A549 (cell line): Measurements from ENCODE around the gene SCAMP3. TPM values are rescaled to one million over a fixed set of nuclear protein-coding genes. Genes with fewer than 3 reads are reported as not detected.

Experiments
- ATAC-seq, 2 experiments: fragments of 200-7000 bp in 1 of 2; fragments of >200 bp in 1 of 2; cut with Nextera tagmentation in 1 of 2; cut with Tn5 transposase in 1 of 2; 3 replicates each; pipeline versions ENCODE4 v1.8.0 to v1.9.1; 2018 to 2020; ENCODE audit warnings: mild to moderate bottlenecking in 1 of 2, moderate library complexity in 1 of 2
- CTCF ChIA-PET: fragments of 300-600 bp; sonication (Branson Sonifier 250); formaldehyde crosslinking; extraction: SDS; loops from one replicate; lab custom pipeline; 2021; ENCODE audit warnings: antibody characterized with exemption, inconsistent platforms; lab: Yijun Ruan, JAX
- POLR2A ChIA-PET: fragments of 350-600 bp; formaldehyde crosslinking; extraction: SDS; loops from one replicate; lab custom pipeline; 2021; ENCODE audit warnings: antibody characterized with exemption, inconsistent platforms; lab: Yijun Ruan, JAX
- DNase-seq, 2 experiments: peaks; one replicate each; pipeline versions ENCODE4 v3.0.0 to v3.0.0-alpha.2; 2011 to 2016; ENCODE audit warnings: low read depth in 1 of 2, low spot score in 1 of 2
- FAIRE-seq: peaks from 2 replicates; lab custom pipeline; 2011; peaks lifted over from hg19 to GRCh38; lab: Jason Lieb, UNC
- H3K27ac ChIP-seq, 2 experiments: fragments of >200 bp; sonication (Bioruptor Twin); formaldehyde crosslinking; 3 replicates each; pipeline ENCODE4 v1.5.1; 2016 to 2017
- H3K4me1 ChIP-seq: fragments of >200 bp; sonication (Bioruptor Twin); formaldehyde crosslinking; 3 replicates; pipeline ENCODE4 v1.6.1; 2016
- H3K4me2 ChIP-seq: fragments of >200 bp; sonication (Bioruptor Twin); formaldehyde crosslinking; 3 replicates; pipeline ENCODE4 v1.6.1; 2016
- H3K4me3 ChIP-seq: fragments of >200 bp; sonication (Bioruptor Twin); formaldehyde crosslinking; 3 replicates; pipeline ENCODE4 v1.5.1; 2016
- H3K9me3 ChIP-seq: fragments of >200 bp; sonication (Bioruptor Twin); formaldehyde crosslinking; 3 replicates; pipeline ENCODE4 v1.6.1; 2016
- ATOH8 ChIP-seq: fragments of 250-450 bp; sonication (Bioruptor Pico); IDR thresholded peaks from 2 replicates; pipeline ENCODE4 v1.5.0; 2020; ENCODE audit warnings: low read depth, mild to moderate bottlenecking, moderate library complexity
- BCL3 ChIP-seq: fragments of >200 bp; sonication (Bioruptor Twin); formaldehyde crosslinking; IDR thresholded peaks from 3 replicates; pipeline ENCODE4 v1.6.1; 2016
- BHLHE40 ChIP-seq: IDR thresholded peaks from 2 replicates; pipeline ENCODE4 v1.6.1; 2012; ENCODE audit warnings: low read depth, low read length, inconsistent platforms
- CBX8 ChIP-seq: fragments of 200-600 bp; sonication (generic); IDR thresholded peaks from 2 replicates; pipeline ENCODE4 v1.6.1; 2016
- CEBPB ChIP-seq, 2 experiments: fragments of >200 bp in 1 of 2; sonication (Bioruptor Twin) in 1 of 2; formaldehyde crosslinking in 1 of 2; IDR thresholded peaks; 2 replicates each; pipeline ENCODE4 v1.6.1; 2012 to 2016
- CHD2 ChIP-seq: fragments of 150-350 bp; IDR thresholded peaks from 2 replicates; pipeline ENCODE4 v1.6.1; 2014; ENCODE audit warnings: low read length; ENCODE audit not compliant: partially characterized antibody
- EP300 ChIP-seq, 2 experiments: fragments of >200 bp; sonication (Bioruptor Twin); formaldehyde crosslinking; IDR thresholded peaks; 2 replicates in 1 of 2; 3 replicates in 1 of 2; pipeline ENCODE4 v1.6.1; 2016 to 2017
- HEYL ChIP-seq: fragments of 250-450 bp; sonication (Bioruptor Pico); IDR thresholded peaks from 2 replicates; pipeline ENCODE4 v1.8.0; 2021; ENCODE audit warnings: mild to moderate bottlenecking, moderate library complexity
- HMGXB4 ChIP-seq: fragments of 250-450 bp; sonication (Bioruptor Pico); IDR thresholded peaks from 2 replicates; pipeline ENCODE4 v1.5.0; 2021; ENCODE audit warnings: mild to moderate bottlenecking, moderate library complexity, borderline replicate concordance
- HOXB13 ChIP-seq: fragments of 250-450 bp; sonication (Bioruptor Pico); IDR thresholded peaks from 2 replicates; pipeline ENCODE4 v1.5.0; 2020; ENCODE audit warnings: low read depth, mild to moderate bottlenecking, moderate library complexity
- MAZ ChIP-seq: fragments of 150-350 bp; IDR thresholded peaks from 2 replicates; pipeline ENCODE4 v1.6.1; 2014; ENCODE audit warnings: antibody characterized with exemption, low read depth, low read length, borderline replicate concordance
- MYC ChIP-seq: IDR thresholded peaks from 2 replicates; pipeline ENCODE4 v1.6.1; 2012; ENCODE audit warnings: mild to moderate bottlenecking, inconsistent platforms, low read length, improper control_type of control experiment, borderline replicate concordance
- NFE2L2 ChIP-seq: fragments of 150-350 bp; conservative IDR thresholded peaks from 2 replicates; pipeline ENCODE4 v1.6.1; 2014; ENCODE audit warnings: low read length
- PHF8 ChIP-seq: fragments of 200-600 bp; sonication (generic); IDR thresholded peaks from 2 replicates; pipeline ENCODE4 v1.6.1; 2016; ENCODE audit warnings: low read depth, mild to moderate bottlenecking, antibody characterized with exemption, moderate library complexity, borderline replicate concordance
- POLR2A ChIP-seq: IDR thresholded peaks from 2 replicates; pipeline ENCODE4 v1.6.1; 2012; ENCODE audit warnings: mild to moderate bottlenecking, low read length
- RAD21 ChIP-seq, 2 experiments: fragments of >200 bp in 1 of 2; sonication (Bioruptor Twin) in 1 of 2; formaldehyde crosslinking in 1 of 2; IDR thresholded peaks in 1 of 2; conservative IDR thresholded peaks in 1 of 2; 2 replicates in 1 of 2; 3 replicates in 1 of 2; pipeline ENCODE4 v1.6.1; 2012 to 2018; ENCODE audit warnings: inconsistent platforms in 1 of 2
- RARB ChIP-seq: fragments of 250-450 bp; sonication (Bioruptor Pico); IDR thresholded peaks from 2 replicates; pipeline ENCODE4 v1.8.0; 2021; ENCODE audit warnings: mild to moderate bottlenecking, moderate library complexity
- SMC3 ChIP-seq: fragments of >200 bp; sonication (Bioruptor Twin); formaldehyde crosslinking; IDR thresholded peaks from 3 replicates; pipeline ENCODE4 v1.6.1; 2018; ENCODE audit warnings: inconsistent platforms
- TFCP2L1 ChIP-seq: fragments of 250-450 bp; sonication (Bioruptor Pico); IDR thresholded peaks from 2 replicates; pipeline ENCODE4 v1.5.0; 2021; ENCODE audit warnings: mild to moderate bottlenecking
- USF2 ChIP-seq: fragments of 450-650 bp; IDR thresholded peaks from 2 replicates; pipeline ENCODE4 v1.6.1; 2014; ENCODE audit warnings: antibody characterized with exemption
- ZNF302 ChIP-seq: fragments of 250-450 bp; sonication (Bioruptor Pico); IDR thresholded peaks from 2 replicates; pipeline ENCODE4 v1.9.0; 2021; ENCODE audit warnings: inconsistent platforms, mild to moderate bottlenecking, moderate library complexity
- WGBS: methylation state at CpG from one replicate; pipeline ENCODE4 v1.1.6; 2017; ENCODE audit errors: missing lambda C conversion rate; 5-methylcytosine and 5-hydroxymethylcytosine counted together
- polyA plus RNA-seq, 4 experiments: library from polyadenylated mRNA; depleted of rRNA in 3 of 4; stranded (reverse); fragments of >200 nt; fragmentation: RNase III in 1 of 4; extraction: RNeasy Plus Mini Kit Qiagen cat#74134 plus additional on column Dnase treatment in 1 of 4; gene quantifications; 2 replicates in 3 of 4; 3 replicates in 1 of 4; pipeline ENCODE4 v1.2.3, GENCODE V29; 2011 to 2017

Gene SCAMP3
- polyA plus RNA-seq, 2 of the 4 experiments (the other 2 are of a cell fraction), result 75.9 to 135 TPM

GRCh38 chr1:155307247-155307740, 45.1 kb upstream of the SCAMP3 start (continued):
- no peak for TF ChIP-seq BHLHE40
- no peak for TF ChIP-seq HOXB13
- no peak for TF ChIP-seq ATOH8 (CRISPR knock-in tag)
- peak; percentile 33; the same call in 1 of the 3 replicates for TF ChIP-seq SMC3
- TF ChIP-seq HEYL, result peak; percentile 39; the same call in 1 of the 2 replicates
- no peak for TF ChIP-seq ZNF302
- no peak for TF ChIP-seq RARB
- no peak for TF ChIP-seq MYC
- TF ChIP-seq USF2, result no peak

GRCh38 chr1:155305881-155306391, 43.8 kb upstream of the SCAMP3 start:
- ATAC-seq (no peak), FAIRE-seq (no peak), DNase-seq (no peak)
- POLR2A ChIA-PET, result no interaction called here
- CTCF ChIA-PET, result interaction anchor here (0.6 to 7.1 kb wide), 6 partner anchors 11 to 56 kb away, joined by 3 to 54 read pairs (median 14); no protein-coding TSS in a partner anchor
- no peak overlapping the region for H3K4me2 ChIP-seq
- no peaks in the 10 kb centered on the region for H3K9me3 ChIP-seq
- 74% methylated on average over 6 of the region's 7 CpGs for WGBS
- H3K4me1 ChIP-seq, result peaks cover 27% of the 10 kb centered on the region
- TF ChIP-seq CHD2, result no peak
- TF ChIP-seq PHF8, result no peak
- TF ChIP-seq SMC3, result no peak
- no peak for TF ChIP-seq CBX8
- TF ChIP-seq ATOH8 (CRISPR knock-in tag), result no peak
- TF ChIP-seq TFCP2L1 (CRISPR knock-in tag), result no peak
- no peak overlapping the region for H3K4me3 ChIP-seq
- peak overlapping the region in 1 of 2 experiments; percentile 32; a peak in 2 of 6 replicates for H3K27ac ChIP-seq

- CTCF ChIA-PET, result interaction anchor here (0.9 to 7.1 kb wide), 5 partner anchors 12 to 54 kb away, joined by 3 to 54 read pairs (median 18); no protein-coding TSS in a partner anchor
- DNase-seq, result no peak
- H3K9me3 ChIP-seq, result no peaks in the 10 kb centered on the region
- TF ChIP-seq EP300 (IDR thresholded peaks at IDR 0.05), result no peak
- TF ChIP-seq RAD21 (conservative IDR thresholded peaks at IDR 0.05 in 1 of 2, IDR thresholded peaks at IDR 0.05 in 1 of 2), result no peak
- no peak for TF ChIP-seq MAZ
- TF ChIP-seq BHLHE40, result no peak
- TF ChIP-seq POLR2A, result no peak
- TF ChIP-seq BCL3, result no peak
- TF ChIP-seq CEBPB (IDR thresholded peaks at IDR 0.05), result no peak
- TF ChIP-seq HMGXB4 (CRISPR knock-in tag), result no peak
- no peak for TF ChIP-seq NFE2L2
- TF ChIP-seq, all 56 proteins: peak for 0
- no peak overlapping the region for H3K4me3 ChIP-seq
- WGBS, result 82% methylated on average over 11 of the region's 11 CpGs
- peaks cover 21% of the 10 kb centered on the region; the same call in 2 of the 3 replicates for H3K4me1 ChIP-seq
- ATAC-seq (no peak), FAIRE-seq (no peak)
- POLR2A ChIA-PET, result no interaction called here
- H3K27ac ChIP-seq, result no peak overlapping the region
- H3K4me2 ChIP-seq, result no peak overlapping the region
Observed at GRCh38 chr1:155304558-155305063, 42.5 kb upstream of the SCAMP3 start.
